Neuronal stem cell (in vitro differentiated cells): ENCODE results near the gene STK39.

ENCODE experiments used
- DNase-seq: peaks from one replicate; pipeline ENCODE4 v3.0.0-alpha.2; 2013; ENCODE audit warnings: low spot score
- H2AFZ ChIP-seq: one replicate; pipeline ENCODE4 v1.6.1; 2013; ENCODE audit warnings: mild to moderate bottlenecking, low read length, inconsistent platforms
- H2AK5ac ChIP-seq: 2 replicates; pipeline ENCODE4 v1.6.1; 2013; ENCODE audit warnings: low read depth, mild to moderate bottlenecking, inconsistent platforms, low read length, moderate library complexity, mixed read lengths
- H2BK120ac ChIP-seq: 2 replicates; pipeline ENCODE4 v1.6.1; 2013; ENCODE audit warnings: low read depth, mild to moderate bottlenecking, inconsistent platforms, low read length, moderate library complexity, mixed read lengths
- H2BK12ac ChIP-seq: one replicate; pipeline ENCODE4 v1.6.1; 2013; ENCODE audit warnings: low read length, inconsistent platforms
- H2BK15ac ChIP-seq: 2 replicates; pipeline ENCODE4 v1.6.1; 2013; ENCODE audit warnings: mild to moderate bottlenecking, low read length, inconsistent platforms, mixed read lengths
- H2BK5ac ChIP-seq: one replicate; pipeline ENCODE4 v1.6.1; 2013; ENCODE audit warnings: inconsistent platforms, mild to moderate bottlenecking, low read length, moderate library complexity
- H3K14ac ChIP-seq: one replicate; pipeline ENCODE4 v1.6.1; 2013; ENCODE audit warnings: low read length, inconsistent platforms
- H3K18ac ChIP-seq: 2 replicates; pipeline ENCODE4 v1.6.1; 2013; ENCODE audit warnings: low read length, inconsistent platforms
- H3K23ac ChIP-seq: 2 replicates; pipeline ENCODE4 v1.6.1; 2013; ENCODE audit warnings: low read depth, mild to moderate bottlenecking, mixed read lengths, low read length, inconsistent platforms; ENCODE audit not compliant: poor library complexity
- H3K27ac ChIP-seq: replicated peaks from 3 replicates; pipeline ENCODE4 v1.5.1; 2013; ENCODE audit warnings: low read length, inconsistent platforms
- H3K27me3 ChIP-seq, 3 experiments: 2 replicates each; pipeline ENCODE4 v1.6.1; 2013; ENCODE audit warnings: low read length in 3 of 3, mild to moderate bottlenecking in 2 of 3, inconsistent platforms in 1 of 3, low read depth in 1 of 3, mixed read lengths in 1 of 3, moderate library complexity in 1 of 3; ENCODE audit not compliant: control insufficient read depth in 3 of 3, insufficient read depth in 3 of 3
- H3K36me3 ChIP-seq, 2 donors: replicated peaks in 1 of 2; 2 replicates each; pipeline ENCODE4 v1.6.1; 2013; ENCODE audit warnings: low read length in 2 of 2; ENCODE audit not compliant: control insufficient read depth in 2 of 2, insufficient read depth in 2 of 2
- H3K4ac ChIP-seq: 2 replicates; pipeline ENCODE4 v1.6.1; 2013; ENCODE audit warnings: inconsistent platforms, mild to moderate bottlenecking, low read length, moderate library complexity
- H3K4me1 ChIP-seq, 2 donors: 1 replicate in 1 of 2; 2 replicates in 1 of 2; pipeline ENCODE4 v1.6.1; 2013; ENCODE audit warnings: low read length in 2 of 2, low read depth in 1 of 2; ENCODE audit not compliant: control insufficient read depth in 2 of 2, insufficient read depth in 1 of 2
- H3K4me2 ChIP-seq: one replicate; pipeline ENCODE4 v1.6.1; 2013; ENCODE audit warnings: mild to moderate bottlenecking, low read length, inconsistent platforms; ENCODE audit not compliant: insufficient read depth, poor library complexity, severe bottlenecking
- H3K4me3 ChIP-seq, 2 donors: 2 replicates each; pipeline ENCODE4 v1.5.1; 2013; ENCODE audit warnings: low read length in 2 of 2, mild to moderate bottlenecking in 2 of 2, inconsistent platforms in 1 of 2, moderate library complexity in 1 of 2
- H3K79me1 ChIP-seq: one replicate; pipeline ENCODE4 v1.6.1; 2013; ENCODE audit warnings: low read depth, mild to moderate bottlenecking, inconsistent platforms, low read length, moderate library complexity
- H3K9ac ChIP-seq: one replicate; pipeline ENCODE4 v1.6.1; 2013; ENCODE audit warnings: mild to moderate bottlenecking, low read depth, low read length, inconsistent platforms; ENCODE audit not compliant: poor library complexity
- H3K9me3 ChIP-seq, 2 donors: replicated peaks in 1 of 2; 2 replicates each; pipeline versions ENCODE3 to v1.6.1; 2013; ENCODE audit warnings: low read length in 2 of 2, mild to moderate bottlenecking in 2 of 2, inconsistent platforms in 1 of 2, low read depth in 1 of 2, mixed read lengths in 1 of 2, moderate library complexity in 1 of 2; ENCODE audit not compliant: control insufficient read depth in 2 of 2, insufficient read depth in 1 of 2
- H4K8ac ChIP-seq: one replicate; pipeline ENCODE4 v1.6.1; 2013; ENCODE audit warnings: low read depth, mild to moderate bottlenecking, inconsistent platforms, low read length, moderate library complexity
- H4K91ac ChIP-seq: one replicate; pipeline ENCODE4 v1.6.1; 2013; ENCODE audit warnings: low read length, low read depth, mild to moderate bottlenecking, inconsistent platforms; ENCODE audit not compliant: poor library complexity
- WGBS, 2 donors: extraction: QIAGEN DNeasy Blood & Tissue Kit; methylation state at CpG; one replicate each; pipeline ENCODE4 v1.1.7; 2013; ENCODE audit warnings: missing lambda C conversion rate in 2 of 2, mixed read lengths in 1 of 2; ENCODE audit not compliant: insufficient read length in 2 of 2, insufficient replicate concordance in 1 of 2; ENCODE audit errors: extremely low coverage in 2 of 2; 5-methylcytosine and 5-hydroxymethylcytosine counted together

Gene STK39

DNA sequence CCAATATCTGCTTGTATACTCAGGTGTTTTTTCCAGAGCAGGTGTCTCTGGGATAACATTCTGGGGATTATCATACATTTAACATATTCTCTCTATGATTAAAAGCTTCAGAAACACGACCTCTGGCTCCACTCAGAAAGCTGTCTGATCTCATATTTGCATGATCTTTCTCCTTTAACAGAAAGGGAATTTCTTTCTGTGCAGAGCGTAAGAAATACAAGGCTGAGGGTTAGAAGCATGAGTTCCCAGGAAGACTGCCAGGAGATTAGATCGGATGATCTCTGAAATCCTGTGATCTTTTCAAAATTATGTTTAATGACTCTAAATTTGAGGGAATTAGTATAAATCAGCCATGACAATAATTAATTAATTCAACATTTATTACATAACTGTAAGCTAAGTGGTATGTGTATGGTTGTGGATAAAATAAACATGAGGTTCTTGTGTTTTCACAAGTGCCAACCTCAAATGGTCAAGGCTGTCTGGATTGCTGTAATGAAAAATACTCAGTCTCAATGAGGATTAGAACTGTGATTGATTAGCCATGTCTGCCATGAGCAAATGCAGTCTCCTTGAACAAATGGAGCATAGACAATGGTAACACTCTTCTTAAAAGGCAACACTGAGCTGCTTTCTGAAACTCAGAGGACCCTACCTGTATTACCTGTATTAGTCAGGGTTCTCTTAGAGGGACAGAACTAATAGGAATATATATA, 304.9 kb downstream of the STK39 start:
- H2BK120ac ChIP-seq = no peak overlapping the region
- H2BK15ac ChIP-seq = no peak overlapping the region
- H2BK12ac ChIP-seq = no peak overlapping the region
- no peak overlapping the region for H3K9ac ChIP-seq
- H3K27ac ChIP-seq = no peak overlapping the region
- H3K4me1 ChIP-seq = peaks cover 10 to 11% of the 10 kb centered on the region in 2 donors
- H3K4me3 ChIP-seq = no peak overlapping the region
- no peak overlapping the region for H3K23ac ChIP-seq
- no peak overlapping the region for H4K8ac ChIP-seq
- H3K27me3 ChIP-seq = no peaks in the 10 kb centered on the region
- H2BK5ac ChIP-seq = no peak overlapping the region
- no CpG with 5 or more reads among the region's 3 CpGs for WGBS, 2 donors
- H4K91ac ChIP-seq = no peak overlapping the region
- no peak for DNase-seq
- H3K79me1 ChIP-seq = no peaks in the 10 kb centered on the region
- H3K9me3 ChIP-seq = peaks cover 0 to 6% of the 10 kb centered on the region in 2 donors
- H2AK5ac ChIP-seq = no peak overlapping the region
- no peak overlapping the region for H3K4ac ChIP-seq
- no peak overlapping the region for H3K4me2 ChIP-seq
- H3K18ac ChIP-seq = no peak overlapping the region
- peak overlapping the region; percentile 8 for H2AFZ ChIP-seq
- no peak overlapping the region for H3K14ac ChIP-seq
- no peaks in the 10 kb centered on the region for H3K36me3 ChIP-seq

DNA sequence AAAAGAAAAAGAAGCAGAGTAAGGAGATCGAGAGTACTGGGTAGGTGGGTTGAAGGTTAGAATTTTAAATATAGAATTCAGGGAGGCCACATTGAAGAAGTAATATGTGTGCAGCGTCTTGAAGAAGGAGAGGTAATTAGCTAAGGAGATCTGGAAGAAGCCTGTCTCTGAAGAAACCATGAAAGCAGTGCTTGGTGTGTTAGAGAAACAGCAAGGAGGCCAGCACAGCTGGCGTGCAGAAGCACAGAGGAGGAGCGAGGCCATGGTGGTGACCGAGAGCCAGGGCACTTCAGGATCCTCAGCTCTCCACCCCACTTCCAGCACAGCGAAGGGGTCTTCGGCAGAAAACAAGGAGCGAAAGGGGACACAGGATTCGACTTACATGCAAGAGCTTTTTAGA, 305.8 kb downstream of the STK39 start:
- DNase-seq = no peak
- H2AK5ac ChIP-seq = no peak overlapping the region
- H3K4me2 ChIP-seq = no peak overlapping the region
- H2BK15ac ChIP-seq = no peak overlapping the region
- peaks cover 0 to 4% of the 10 kb centered on the region in 2 donors for H3K9me3 ChIP-seq
- no peaks in the 10 kb centered on the region for H3K79me1 ChIP-seq
- H3K36me3 ChIP-seq = no peaks in the 10 kb centered on the region
- 100% methylated on average over 1 of the region's 9 CpGs; no CpG with 5 or more reads in 1 of the 2 donors for WGBS, 2 donors
- H3K18ac ChIP-seq = peak overlapping the region; percentile 81
- peak overlapping the region; percentile 28 for H4K91ac ChIP-seq
- H3K4me1 ChIP-seq = peaks cover 9 to 11% of the 10 kb centered on the region in 2 donors
- H3K27ac ChIP-seq = no peak overlapping the region
- no peaks in the 10 kb centered on the region for H3K27me3 ChIP-seq
- H3K4ac ChIP-seq = no peak overlapping the region
- H3K9ac ChIP-seq = no peak overlapping the region
- no peak overlapping the region for H3K23ac ChIP-seq
- H2BK12ac ChIP-seq = no peak overlapping the region
- no peak overlapping the region for H4K8ac ChIP-seq
- no peak overlapping the region for H3K4me3 ChIP-seq
- H2AFZ ChIP-seq = peak overlapping the region; percentile 3
- no peak overlapping the region for H3K14ac ChIP-seq
- H2BK120ac ChIP-seq = no peak overlapping the region
- H2BK5ac ChIP-seq = no peak overlapping the region

DNA sequence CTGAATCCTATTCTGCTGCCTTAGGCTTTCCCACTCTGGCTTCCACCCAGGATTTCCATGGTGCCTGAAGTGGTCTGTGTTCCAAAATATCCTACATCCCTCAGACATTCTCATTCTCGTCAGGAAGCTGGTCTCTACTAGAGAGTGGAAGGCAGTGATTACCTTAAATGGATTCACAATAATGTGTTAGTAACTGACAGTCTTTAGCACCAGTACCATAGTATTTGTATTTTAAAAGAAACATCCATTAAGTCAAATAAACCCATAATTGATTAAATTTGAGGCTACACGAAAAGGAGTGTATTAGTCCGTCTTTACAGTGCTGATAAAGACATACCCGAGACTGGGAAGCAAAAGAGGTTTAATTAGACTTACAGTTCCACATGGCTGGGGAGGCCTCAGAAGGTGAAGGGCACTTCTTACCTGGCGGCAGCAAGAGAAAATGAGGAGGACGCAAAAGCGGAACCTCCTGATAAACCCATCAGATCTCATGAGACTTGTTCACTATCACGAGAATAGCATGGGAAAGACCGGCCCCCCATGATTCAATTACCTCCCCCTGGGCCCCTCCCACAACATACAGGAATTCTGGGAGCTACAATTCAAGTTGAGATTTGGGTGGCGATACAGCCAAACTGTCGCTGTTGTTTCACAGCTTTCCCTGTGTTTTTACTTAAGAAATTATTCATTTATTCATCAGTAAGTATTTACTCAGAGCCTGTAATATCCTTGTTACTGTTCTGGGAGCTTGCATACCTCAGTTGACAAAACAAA, 306.5 kb downstream of the STK39 start:
- H4K91ac ChIP-seq = no peak overlapping the region
- H2BK120ac ChIP-seq = no peak overlapping the region

DNA sequence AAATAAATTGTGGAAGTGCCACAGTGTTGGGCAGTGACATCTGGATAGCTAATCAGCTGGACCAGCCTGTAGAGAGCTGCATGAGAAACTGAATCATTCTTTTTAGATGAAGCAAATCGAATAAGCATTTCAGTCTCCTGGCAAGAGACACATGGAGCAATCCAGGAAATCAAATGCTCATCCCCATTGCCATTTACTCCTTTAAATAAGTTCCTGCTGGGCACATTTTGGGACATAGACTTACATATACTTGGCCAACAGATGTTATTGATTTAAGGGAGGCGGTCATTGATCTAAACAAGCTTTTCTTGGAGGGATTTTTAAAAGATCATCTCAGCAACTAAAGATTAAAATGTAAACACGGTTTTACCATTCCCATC, 307.1 kb downstream of the STK39 start:
- Histone ChIP-seq H3K9ac (no peak overlapping the region), H2AFZ (no peak overlapping the region), H2BK12ac (no peak overlapping the region), H3K27me3 (no peaks in the 10 kb centered on the region), H3K18ac (no peak overlapping the region), H3K4ac (no peak overlapping the region), H3K27ac (no peak overlapping the region), H2BK15ac (no peak overlapping the region), H3K4me2 (no peak overlapping the region), H2BK120ac (no peak overlapping the region), H3K36me3 (no peaks in the 10 kb centered on the region), H2BK5ac (no peak overlapping the region), H3K14ac (no peak overlapping the region), H3K23ac (no peak overlapping the region), H4K8ac (no peak overlapping the region), H2AK5ac (no peak overlapping the region), H3K79me1 (no peaks in the 10 kb centered on the region), H3K9me3 (peaks cover 0 to 4% of the 10 kb centered on the region in 2 donors), H3K4me3 (no peak overlapping the region), H3K4me1 (peaks cover 0 to 4% of the 10 kb centered on the region in 2 donors), H4K91ac (no peak overlapping the region)
- no peak for DNase-seq
- no CpG with 5 or more reads among the region's 3 CpGs for WGBS, 2 donors

More for the DNA sequence above, 306.5 kb downstream of the STK39 start:
- no peak overlapping the region for H3K4ac ChIP-seq
- H2BK5ac ChIP-seq = no peak overlapping the region
- H2BK15ac ChIP-seq = no peak overlapping the region
- no peak overlapping the region for H3K23ac ChIP-seq
- no peak overlapping the region for H3K14ac ChIP-seq
- H3K9me3 ChIP-seq = peaks cover 0 to 4% of the 10 kb centered on the region in 2 donors
- no peak overlapping the region for H3K4me3 ChIP-seq
- no peaks in the 10 kb centered on the region for H3K36me3 ChIP-seq
- H3K4me1 ChIP-seq = peaks cover 3 to 8% of the 10 kb centered on the region in 2 donors
- no peak overlapping the region for H3K9ac ChIP-seq
- H3K27ac ChIP-seq = no peak overlapping the region
- H2BK12ac ChIP-seq = no peak overlapping the region
- H3K27me3 ChIP-seq = no peaks in the 10 kb centered on the region
- no peaks in the 10 kb centered on the region for H3K79me1 ChIP-seq
- no peak overlapping the region for H2AK5ac ChIP-seq
- no peak overlapping the region for H3K18ac ChIP-seq
- WGBS, 2 donors = no CpG with 5 or more reads among the region's 11 CpGs
- DNase-seq = no peak
- no peak overlapping the region for H2AFZ ChIP-seq
- H3K4me2 ChIP-seq = no peak overlapping the region
- no peak overlapping the region for H4K8ac ChIP-seq
